ENCODE measurements around the gene KIAA0040.
"Not testable (repeated sequence)": the region's sequence is repeated elsewhere in the genome, so short reads cannot be mapped to it uniquely, and the experiment has no call there.

KIAA0040 gene

GRCh38 chr1:175137369-175137768 is 55.2 kb downstream of the KIAA0040 start:
- no peak for DNase-seq (ENCODE audit: low spot score)

- no peak for DNase-seq (ENCODE audit: low spot score)
These were observed 56.3 kb downstream of the KIAA0040 start for GRCh38 chr1:175136246-175136645.

GRCh38 chr1:175134500-175134899 is 58.1 kb downstream of the KIAA0040 start:
- DNase-seq (ENCODE audit: low spot score): no peak

- DNase-seq (ENCODE audit: low spot score): no peak
These were observed 58.7 kb downstream of the KIAA0040 start for GRCh38 chr1:175133673-175134435.

- no peak for DNase-seq (ENCODE audit: low spot score)
These were observed 60.1 kb downstream of the KIAA0040 start for GRCh38 chr1:175132436-175132835.

- no peak for DNase-seq (ENCODE audit: low spot score)
These were observed 61.5 kb downstream of the KIAA0040 start for GRCh38 chr1:175131095-175131494.

DNA sequence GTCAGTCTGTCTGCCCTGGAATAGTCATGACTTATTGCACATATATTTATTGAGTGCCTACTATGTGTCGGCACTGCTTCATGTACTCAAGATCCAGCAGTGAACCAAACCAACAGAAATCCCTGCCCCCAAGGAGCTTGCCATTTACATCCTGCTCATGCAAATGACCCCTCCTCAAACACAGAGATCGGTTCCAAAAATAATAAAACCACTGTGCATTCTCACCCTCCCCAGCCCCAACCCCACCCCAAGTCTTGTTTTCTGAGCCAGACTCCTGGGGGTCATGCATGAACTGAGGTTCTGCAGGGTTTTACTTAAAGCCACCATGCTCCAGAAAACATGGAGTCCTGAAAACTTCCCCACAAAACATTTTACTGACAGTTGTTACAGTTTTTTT is 61.9 kb downstream of the KIAA0040 start:
- no peak for DNase-seq (ENCODE audit: low spot score)

DNA sequence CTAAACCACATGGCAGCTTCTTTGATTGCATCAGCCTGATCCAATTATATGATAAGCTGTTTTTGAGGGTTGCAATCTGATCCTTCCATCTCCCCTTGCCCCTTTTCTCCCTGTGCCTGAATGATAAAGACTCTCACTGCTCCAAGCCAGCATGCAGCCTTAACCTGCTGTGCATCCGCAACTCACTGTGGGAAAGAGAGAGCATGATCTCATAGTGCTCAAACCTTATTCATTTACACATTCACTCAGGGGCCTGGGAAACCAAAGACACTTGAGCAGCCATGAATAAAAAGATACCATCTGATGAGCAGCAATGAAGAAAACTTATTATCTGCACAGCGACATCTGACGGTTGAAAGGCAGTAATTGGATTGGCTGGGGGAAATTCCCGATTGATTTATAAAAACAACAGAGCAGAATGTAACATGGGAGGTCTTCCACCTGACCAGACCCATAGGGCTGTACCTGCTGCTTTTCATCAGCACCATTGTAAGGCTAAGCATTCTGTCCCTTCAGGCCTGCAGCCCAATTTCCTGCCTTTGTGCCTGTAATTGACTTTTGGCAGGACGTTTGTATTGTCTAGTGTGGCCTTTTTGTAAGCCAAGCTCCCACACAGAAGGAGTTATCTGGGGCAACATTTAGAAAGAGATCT is 62.5 kb downstream of the KIAA0040 start:
- DNase-seq (ENCODE audit: low spot score): peak; percentile 27

DNA sequence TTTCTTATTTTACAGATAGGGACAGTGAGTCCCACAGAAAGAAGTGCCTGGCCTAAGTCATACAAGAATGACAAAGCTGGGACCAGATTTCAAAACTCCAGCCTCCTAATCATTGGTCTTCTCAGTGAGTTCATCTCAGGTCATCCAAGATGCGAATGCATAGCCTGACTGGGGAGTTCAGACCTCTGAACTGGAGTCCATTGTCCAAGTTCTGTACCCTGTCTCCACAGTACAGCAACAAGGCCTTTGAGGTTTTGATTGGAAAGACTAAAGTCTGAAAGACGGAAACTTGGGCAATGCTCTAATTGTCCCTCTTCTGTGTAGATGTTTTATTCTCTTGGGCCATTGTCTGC is 63.0 kb downstream of the KIAA0040 start:
- DNase-seq (ENCODE audit: low spot score): no peak

DNA sequence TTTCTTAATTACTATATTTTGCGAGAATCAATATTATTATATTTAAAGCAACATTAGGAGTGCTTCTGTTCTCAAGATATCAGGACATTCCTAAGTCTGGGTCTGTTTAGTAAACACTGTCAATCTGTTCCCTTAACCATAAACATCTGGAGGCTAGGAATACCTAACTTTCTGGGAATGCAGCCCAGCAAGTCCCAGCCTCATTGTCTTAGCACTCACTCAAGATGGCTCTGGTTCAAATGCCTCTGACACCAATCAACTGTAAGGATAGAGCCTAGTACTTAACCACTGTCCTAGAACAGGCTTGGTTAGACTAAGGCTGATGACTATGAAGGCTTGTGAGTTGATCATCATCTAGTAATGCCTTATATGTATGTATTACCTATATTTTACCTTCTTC is 63.4 kb downstream of the KIAA0040 start:
- DNase-seq (ENCODE audit: low spot score): no peak

- DNase-seq (ENCODE audit: low spot score): no peak
These were observed 64.1 kb downstream of the KIAA0040 start for GRCh38 chr1:175128523-175128922.

DNA sequence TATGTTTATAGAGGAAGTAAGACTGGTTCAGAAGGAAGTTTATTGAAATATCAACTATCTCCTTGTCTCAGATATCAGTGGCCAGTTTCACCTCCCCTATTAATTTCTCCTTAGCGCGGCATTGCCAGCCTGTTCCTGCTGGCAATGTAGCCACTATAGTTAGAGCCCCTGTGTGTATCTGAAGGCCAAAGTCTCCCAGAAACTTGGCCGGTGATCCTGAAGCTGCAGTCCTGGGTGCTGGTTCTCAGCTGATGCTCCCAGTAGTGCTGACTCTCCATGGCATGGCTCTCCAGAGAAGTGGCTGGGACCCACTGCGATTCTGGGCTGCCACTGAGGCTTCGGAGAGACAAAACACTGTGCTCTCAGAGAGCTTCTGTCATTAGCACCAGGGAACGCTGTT is 65.0 kb downstream of the KIAA0040 start:
- no peak for DNase-seq (ENCODE audit: low spot score)

- no peak for DNase-seq (ENCODE audit: low spot score)
These were observed 66.2 kb downstream of the KIAA0040 start for GRCh38 chr1:175126347-175126746.

GRCh38 chr1:175124861-175125260 is 67.7 kb downstream of the KIAA0040 start:
- DNase-seq (ENCODE audit: low spot score): no peak

- no peak for DNase-seq (ENCODE audit: low spot score)
These were observed 72.1 kb downstream of the KIAA0040 start for GRCh38 chr1:175120511-175120910.

GRCh38 chr1:175118375-175119367 is 73.9 kb downstream of the KIAA0040 start:
- DNase-seq (ENCODE audit: low spot score): no peak

- peak; percentile 25 for DNase-seq (ENCODE audit: low spot score)
These were observed 75.7 kb downstream of the KIAA0040 start for GRCh38 chr1:175116903-175117302.

GRCh38 chr1:175116210-175116798 is 76.3 kb downstream of the KIAA0040 start:
- no peak for DNase-seq (ENCODE audit: low spot score)

GRCh38 chr1:175114996-175115395 is 77.6 kb downstream of the KIAA0040 start:
- no peak for DNase-seq (ENCODE audit: low spot score)

GRCh38 chr1:175108331-175108820 is 84.2 kb downstream of the KIAA0040 start:
- DNase-seq (ENCODE audit: low spot score): not testable (repeated sequence)
